Prostate gland (tissue), 2 donors: ENCODE results near the gene BICRA.

Experiments
- POLR2A ChIP-seq: fragments of 450-650 bp; IDR thresholded peaks from one replicate; pipeline ENCODE4 v1.6.1; 2016; ENCODE audit warnings: antibody characterized with exemption, mild to moderate bottlenecking
- POLR2AphosphoS5 ChIP-seq: sonication (generic); formaldehyde crosslinking; IDR thresholded peaks from one replicate; pipeline ENCODE4 v1.6.1; 2017; ENCODE audit warnings: antibody characterized with exemption
- TF ChIP-seq, protein P1 (sequence below), 4 experiments: fragments of 200-600 bp in 2 of 4; fragments of 450-650 bp in 2 of 4; sonication (generic) in 2 of 4; IDR thresholded peaks; 1 replicate in 3 of 4; 2 replicates in 1 of 4; pipeline ENCODE4 v1.5.1; 2016 to 2019; ENCODE audit warnings: antibody characterized with exemption in 4 of 4, mild to moderate bottlenecking in 2 of 4, moderate library complexity in 2 of 4

DNA sequence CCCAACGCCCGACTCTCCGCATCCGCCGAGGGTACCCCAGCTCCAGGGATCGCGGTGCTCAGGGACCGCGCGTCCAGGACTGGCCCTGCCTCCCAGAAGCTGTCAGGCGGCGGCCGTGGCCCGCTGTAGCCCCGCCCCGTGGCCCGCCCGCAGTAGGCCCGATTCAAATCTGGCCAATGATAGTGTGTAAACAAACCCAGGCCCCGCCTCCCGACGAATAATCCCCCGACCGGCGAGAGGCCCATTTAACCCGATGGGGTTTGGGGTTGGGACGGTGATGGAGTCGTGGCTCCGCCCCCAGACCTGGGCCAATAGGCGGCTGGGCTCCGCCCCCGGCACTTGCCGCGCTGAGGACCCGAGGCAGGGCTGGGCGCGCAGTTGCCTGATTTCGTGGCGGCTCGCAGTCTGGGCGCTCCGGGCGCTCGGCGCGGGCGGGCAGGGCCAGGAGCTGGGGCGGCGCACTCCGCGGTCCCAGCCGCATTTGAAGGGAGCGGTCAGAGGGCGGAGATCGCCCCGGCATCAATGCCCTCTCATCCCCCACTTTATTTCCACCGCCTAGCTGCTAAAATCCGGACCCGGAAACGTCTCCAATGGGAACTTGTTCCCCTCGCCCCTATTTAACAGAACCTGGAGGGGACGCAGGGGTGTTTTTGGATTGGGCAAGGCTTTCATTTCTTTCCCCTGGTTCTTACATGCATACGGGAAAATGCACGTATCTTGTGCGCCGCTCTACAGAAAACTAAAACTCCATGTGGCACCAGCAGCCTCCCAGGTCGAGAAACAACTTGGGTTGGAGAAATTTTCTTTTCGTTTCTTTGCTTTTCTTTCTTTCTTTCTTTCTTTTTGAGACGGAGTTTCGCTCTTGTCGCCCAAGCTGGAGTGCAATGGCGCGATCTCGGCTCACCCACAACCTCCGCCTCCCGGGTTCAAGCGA is 8.4 kb upstream of the BICRA start:
- TF ChIP-seq POLR2A (peak; percentile 96), POLR2AphosphoS5 (peak; percentile 98)
- TF ChIP-seq, protein P1, sequence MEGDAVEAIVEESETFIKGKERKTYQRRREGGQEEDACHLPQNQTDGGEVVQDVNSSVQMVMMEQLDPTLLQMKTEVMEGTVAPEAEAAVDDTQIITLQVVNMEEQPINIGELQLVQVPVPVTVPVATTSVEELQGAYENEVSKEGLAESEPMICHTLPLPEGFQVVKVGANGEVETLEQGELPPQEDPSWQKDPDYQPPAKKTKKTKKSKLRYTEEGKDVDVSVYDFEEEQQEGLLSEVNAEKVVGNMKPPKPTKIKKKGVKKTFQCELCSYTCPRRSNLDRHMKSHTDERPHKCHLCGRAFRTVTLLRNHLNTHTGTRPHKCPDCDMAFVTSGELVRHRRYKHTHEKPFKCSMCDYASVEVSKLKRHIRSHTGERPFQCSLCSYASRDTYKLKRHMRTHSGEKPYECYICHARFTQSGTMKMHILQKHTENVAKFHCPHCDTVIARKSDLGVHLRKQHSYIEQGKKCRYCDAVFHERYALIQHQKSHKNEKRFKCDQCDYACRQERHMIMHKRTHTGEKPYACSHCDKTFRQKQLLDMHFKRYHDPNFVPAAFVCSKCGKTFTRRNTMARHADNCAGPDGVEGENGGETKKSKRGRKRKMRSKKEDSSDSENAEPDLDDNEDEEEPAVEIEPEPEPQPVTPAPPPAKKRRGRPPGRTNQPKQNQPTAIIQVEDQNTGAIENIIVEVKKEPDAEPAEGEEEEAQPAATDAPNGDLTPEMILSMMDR (IDR thresholded peaks at IDR 0.05), result peak in 1 of 4 experiments; percentile 44
